OCI-LY1 (cell line): ENCODE results near the gene SRMS.
"Not testable (repeated sequence)": the region's sequence is repeated elsewhere in the genome, so short reads cannot be mapped to it uniquely, and the experiment has no call there.

Experiments used
- H2AFZ ChIP-seq: fragments of 200-600 bp; sonication (generic), shearing (Covaris generic); 2 replicates; pipeline ENCODE4 v1.6.0; 2014; ENCODE audit warnings: antibody characterized with exemption, mild to moderate bottlenecking, low read length
- H3F3A ChIP-seq: fragments of 200-600 bp; sonication (generic), shearing (Covaris generic); 2 replicates; pipeline ENCODE4 v1.6.0; 2014; ENCODE audit warnings: mild to moderate bottlenecking, antibody characterized with exemption, low read length, moderate library complexity; ENCODE audit not compliant: insufficient read depth
- H3K27ac ChIP-seq: fragments of 200-600 bp; sonication (generic); 2 replicates; pipeline ENCODE4 v1.5.1; 2014; ENCODE audit warnings: low read length, mixed run types, mild to moderate bottlenecking, low read depth; ENCODE audit not compliant: poor library complexity, severe bottlenecking
- H3K27me3 ChIP-seq: fragments of 200-600 bp; sonication (generic); 2 replicates; pipeline ENCODE4 v1.6.0; 2014; ENCODE audit warnings: antibody characterized with exemption, mild to moderate bottlenecking, low read length, moderate library complexity; ENCODE audit not compliant: insufficient read depth
- H3K36me3 ChIP-seq: fragments of 200-600 bp; sonication (generic); 2 replicates; pipeline ENCODE4 v1.6.1; 2014; ENCODE audit warnings: mild to moderate bottlenecking, antibody characterized with exemption, low read length, moderate library complexity, mixed read lengths; ENCODE audit not compliant: insufficient read depth
- H3K4me1 ChIP-seq: fragments of 200-600 bp; sonication (generic); 2 replicates; pipeline ENCODE4 v1.5.1; 2014; ENCODE audit warnings: mild to moderate bottlenecking, low read length, moderate library complexity; ENCODE audit not compliant: insufficient read depth, severe bottlenecking
- H3K4me2 ChIP-seq: fragments of 200-600 bp; sonication (generic), shearing (Covaris generic); 2 replicates; pipeline ENCODE4 v1.6.1; 2014; ENCODE audit warnings: low read length
- H3K4me3 ChIP-seq: fragments of 200-600 bp; sonication (generic); 2 replicates; pipeline ENCODE4 v1.5.1; 2014; ENCODE audit warnings: low read length, low read depth, mild to moderate bottlenecking, mixed read lengths; ENCODE audit not compliant: poor library complexity, severe bottlenecking
- H3K79me2 ChIP-seq: fragments of 200-600 bp; shearing (Covaris generic); 2 replicates; pipeline ENCODE4 v1.6.1; 2016; ENCODE audit warnings: mixed run types, low read length, mixed read lengths; ENCODE audit not compliant: insufficient read depth
- H3K9ac ChIP-seq: fragments of 200-600 bp; sonication (generic), shearing (Covaris generic); 2 replicates; pipeline ENCODE4 v1.6.1; 2014; ENCODE audit warnings: mild to moderate bottlenecking, low read length, mixed read lengths
- H3K9me2 ChIP-seq: fragments of 200-600 bp; sonication (generic), shearing (Covaris generic); 2 replicates; pipeline ENCODE4 v1.6.1; 2014; ENCODE audit warnings: low read depth, mild to moderate bottlenecking, low read length, mixed read lengths
- H3K9me3 ChIP-seq: fragments of 200-600 bp; shearing (Covaris generic); 2 replicates; pipeline ENCODE4 v1.6.1; 2014; ENCODE audit warnings: low read length, mixed read lengths
- H4K20me1 ChIP-seq: fragments of 200-600 bp; sonication (generic), shearing (Covaris generic); 2 replicates; pipeline ENCODE4 v1.6.0; 2016; ENCODE audit warnings: mild to moderate bottlenecking, low read length; ENCODE audit not compliant: insufficient read depth
- EZH2 ChIP-seq: fragments of 200-600 bp; sonication (generic), shearing (Covaris generic); IDR thresholded peaks from 2 replicates; pipeline ENCODE4 v1.8.0; 2017; ENCODE audit warnings: borderline replicate concordance, mixed run types, mild to moderate bottlenecking, antibody characterized with exemption, low read length, moderate library complexity, mixed read lengths
- TF ChIP-seq, protein P1 (sequence below): fragments of 200-600 bp; sonication (generic), shearing (Covaris generic); IDR thresholded peaks from 2 replicates; pipeline ENCODE4 v1.5.1; 2017; ENCODE audit warnings: mild to moderate bottlenecking, antibody characterized with exemption, low read length, moderate library complexity, mixed read lengths

Gene SRMS

DNA sequence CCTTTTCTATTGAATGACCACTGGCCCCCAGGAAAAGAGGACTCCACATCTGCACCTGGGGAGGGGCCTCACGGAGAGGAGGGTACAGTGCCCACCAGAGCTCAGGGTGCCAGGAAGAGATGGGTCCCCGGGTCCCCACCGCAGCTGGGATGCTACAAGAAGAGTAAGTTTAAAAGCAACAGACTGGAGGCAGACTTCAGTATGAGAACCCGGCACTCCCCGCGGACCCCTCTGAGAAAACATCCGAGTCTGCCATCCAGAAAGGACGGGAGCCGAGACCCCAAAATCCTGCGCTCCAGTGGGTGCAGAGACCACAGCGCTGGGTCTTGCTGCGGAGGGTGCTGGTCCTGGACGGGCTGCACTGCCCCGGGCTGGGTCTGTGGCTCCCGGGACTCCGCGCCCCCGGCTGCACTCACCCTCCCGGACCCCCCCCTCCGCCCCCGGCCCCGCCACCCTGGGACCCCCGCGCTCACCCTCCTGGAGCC lies 26.1 kb upstream of the SRMS start:
- peak overlapping the region; percentile 67 for H3K4me3 ChIP-seq
- peak overlapping the region; percentile 87 for H3K4me2 ChIP-seq
- no peaks in the 10 kb centered on the region for H3F3A ChIP-seq
- peaks cover 3% of the 10 kb centered on the region; the same call in 1 of the 2 replicates for H3K27me3 ChIP-seq
- TF ChIP-seq, protein P1, sequence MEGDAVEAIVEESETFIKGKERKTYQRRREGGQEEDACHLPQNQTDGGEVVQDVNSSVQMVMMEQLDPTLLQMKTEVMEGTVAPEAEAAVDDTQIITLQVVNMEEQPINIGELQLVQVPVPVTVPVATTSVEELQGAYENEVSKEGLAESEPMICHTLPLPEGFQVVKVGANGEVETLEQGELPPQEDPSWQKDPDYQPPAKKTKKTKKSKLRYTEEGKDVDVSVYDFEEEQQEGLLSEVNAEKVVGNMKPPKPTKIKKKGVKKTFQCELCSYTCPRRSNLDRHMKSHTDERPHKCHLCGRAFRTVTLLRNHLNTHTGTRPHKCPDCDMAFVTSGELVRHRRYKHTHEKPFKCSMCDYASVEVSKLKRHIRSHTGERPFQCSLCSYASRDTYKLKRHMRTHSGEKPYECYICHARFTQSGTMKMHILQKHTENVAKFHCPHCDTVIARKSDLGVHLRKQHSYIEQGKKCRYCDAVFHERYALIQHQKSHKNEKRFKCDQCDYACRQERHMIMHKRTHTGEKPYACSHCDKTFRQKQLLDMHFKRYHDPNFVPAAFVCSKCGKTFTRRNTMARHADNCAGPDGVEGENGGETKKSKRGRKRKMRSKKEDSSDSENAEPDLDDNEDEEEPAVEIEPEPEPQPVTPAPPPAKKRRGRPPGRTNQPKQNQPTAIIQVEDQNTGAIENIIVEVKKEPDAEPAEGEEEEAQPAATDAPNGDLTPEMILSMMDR: no peak
- no peak for TF ChIP-seq EZH2
- H3K9ac ChIP-seq: peak overlapping the region; percentile 63
- H3K9me3 ChIP-seq: no peaks in the 10 kb centered on the region
- H3K4me1 ChIP-seq: peaks cover 11% of the 10 kb centered on the region
- no peaks in the 10 kb centered on the region for H3K36me3 ChIP-seq
- H3K9me2 ChIP-seq: no peaks in the 10 kb centered on the region
- H3K27ac ChIP-seq: no peak overlapping the region
- no peaks in the 10 kb centered on the region for H4K20me1 ChIP-seq
- no peaks in the 10 kb centered on the region for H3K79me2 ChIP-seq
- no peak overlapping the region for H2AFZ ChIP-seq

DNA sequence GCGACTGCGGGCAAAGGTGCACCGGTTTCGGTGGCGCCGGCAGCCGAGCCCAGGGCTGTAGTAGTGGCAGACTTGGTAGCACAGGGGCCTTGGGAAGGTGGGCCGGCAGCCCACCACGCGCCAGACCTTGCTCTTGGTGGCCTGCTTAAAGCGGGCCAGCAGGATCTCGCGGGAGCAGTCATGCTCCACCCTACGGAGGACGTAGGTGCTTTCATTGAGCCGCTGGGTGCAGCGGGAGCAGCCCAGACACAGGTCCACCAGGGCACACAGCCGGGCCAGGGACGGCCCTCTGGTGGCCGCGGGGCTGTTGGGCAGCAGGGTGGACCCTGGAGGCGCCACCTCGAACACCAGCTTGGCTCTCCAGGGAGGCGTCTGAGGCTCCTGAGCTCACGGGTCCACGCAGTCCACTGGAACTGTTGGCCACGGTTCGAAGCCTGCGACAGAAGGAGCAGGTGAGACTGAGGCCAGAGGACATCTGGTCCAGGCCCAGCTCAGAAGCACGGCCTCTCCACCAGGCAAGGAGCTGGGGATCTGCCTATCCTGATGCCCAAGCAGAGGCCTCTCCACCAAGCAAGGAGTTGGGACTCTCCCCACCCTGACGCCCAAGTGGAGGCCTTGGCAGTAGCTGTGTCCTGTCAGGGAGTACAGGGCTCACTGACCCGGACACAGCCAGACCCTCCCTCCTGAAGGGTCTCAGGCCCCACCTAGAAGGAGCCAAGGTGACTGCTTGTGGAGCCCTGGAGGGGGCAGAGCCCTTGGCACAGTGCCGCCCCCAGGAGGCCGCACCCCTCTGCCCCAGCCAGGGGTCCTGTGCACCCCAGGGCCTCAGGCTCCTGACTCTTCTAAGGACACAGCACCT lies 25.5 kb upstream of the SRMS start:
- no peak overlapping the region for H3K27ac ChIP-seq
- H4K20me1 ChIP-seq: no peaks in the 10 kb centered on the region
- no peak overlapping the region for H2AFZ ChIP-seq
- H3K4me3 ChIP-seq: peak overlapping the region; percentile 67
- H3K9me2 ChIP-seq: no peaks in the 10 kb centered on the region
- TF ChIP-seq EZH2: no peak
- TF ChIP-seq, protein P1: no peak; the same call in 1 of the 2 replicates
- H3K9ac ChIP-seq: peak overlapping the region; percentile 63; the same call in 1 of the 2 replicates
- H3F3A ChIP-seq: no peaks in the 10 kb centered on the region
- H3K4me2 ChIP-seq: peak overlapping the region; percentile 87
- H3K36me3 ChIP-seq: no peaks in the 10 kb centered on the region
- H3K27me3 ChIP-seq: peaks cover 3% of the 10 kb centered on the region; the same call in 1 of the 2 replicates
- no peaks in the 10 kb centered on the region for H3K9me3 ChIP-seq
- peaks cover 11% of the 10 kb centered on the region for H3K4me1 ChIP-seq
- no peaks in the 10 kb centered on the region for H3K79me2 ChIP-seq

DNA sequence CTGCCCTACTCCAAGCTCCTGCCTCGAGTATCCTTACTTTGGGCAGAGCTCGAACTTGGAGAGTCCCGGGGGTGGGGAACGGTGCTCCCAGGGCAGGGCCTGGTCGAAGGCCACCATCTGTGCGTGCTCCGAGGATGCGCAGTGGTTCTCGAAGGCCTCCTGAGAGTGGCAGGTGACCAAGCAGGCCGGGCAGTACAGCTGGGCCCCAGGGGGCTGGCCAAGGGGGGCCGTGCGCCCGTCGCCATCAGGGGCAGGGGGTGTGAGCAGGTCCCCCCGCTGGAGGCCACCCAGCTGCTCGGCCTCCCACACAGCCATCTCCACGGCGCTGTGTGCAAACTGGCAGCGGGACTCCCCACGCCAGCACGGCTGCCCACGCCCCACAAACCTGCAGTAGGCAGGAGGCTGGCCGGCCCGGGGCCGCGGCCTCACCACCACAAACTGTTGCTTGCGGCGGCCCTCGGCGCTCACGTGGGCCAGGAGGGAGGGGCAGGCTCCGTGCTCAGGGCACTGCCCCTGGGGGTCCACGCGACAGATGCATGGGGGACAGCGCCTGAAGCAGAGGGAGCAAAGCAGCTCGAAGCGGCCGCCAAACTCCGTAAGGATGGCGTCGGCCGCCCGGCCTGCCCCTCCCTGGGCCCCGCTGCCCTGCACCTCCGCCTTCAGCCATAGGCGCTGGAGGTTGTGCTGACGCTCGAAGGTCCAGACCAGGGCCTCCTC lies 24.7 kb upstream of the SRMS start:
- Histone ChIP-seq H3K9me3 (no peaks in the 10 kb centered on the region), H3K4me1 (peaks cover 11% of the 10 kb centered on the region), H3K9me2 (no peaks in the 10 kb centered on the region), H4K20me1 (no peaks in the 10 kb centered on the region), H3K36me3 (no peaks in the 10 kb centered on the region), H3K27ac (no peak overlapping the region), H3K4me2 (no peak overlapping the region), H3K79me2 (no peaks in the 10 kb centered on the region), H3F3A (no peaks in the 10 kb centered on the region), H3K4me3 (no peak overlapping the region), H3K9ac (no peak overlapping the region), H3K27me3 (peaks cover 3% of the 10 kb centered on the region; the same call in 1 of the 2 replicates), H2AFZ (no peak overlapping the region)
- TF ChIP-seq, protein P1: no peak
- TF ChIP-seq EZH2: no peak

DNA sequence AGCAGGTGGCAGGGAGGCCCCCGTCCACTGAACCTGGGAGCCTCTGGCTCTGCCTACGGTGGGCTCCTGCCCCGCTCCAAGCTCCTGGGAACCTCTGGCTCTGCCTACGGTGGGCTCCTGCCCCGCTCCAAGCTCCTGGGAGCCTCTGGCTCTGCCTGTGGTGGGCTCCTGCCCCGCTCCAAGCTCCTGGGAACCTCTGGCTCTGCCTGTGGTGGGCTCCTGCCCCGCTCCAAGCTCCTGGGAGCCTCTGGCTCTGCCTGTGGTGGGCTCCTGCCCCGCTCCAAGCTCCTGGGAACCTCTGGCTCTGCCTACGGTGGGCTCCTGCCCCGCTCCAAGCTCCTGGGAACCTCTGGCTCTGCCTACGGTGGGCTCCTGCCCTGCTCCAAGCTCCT lies 23.5 kb upstream of the SRMS start:
- H4K20me1 ChIP-seq, H3F3A ChIP-seq, H2AFZ ChIP-seq, H3K4me3 ChIP-seq, H3K27ac ChIP-seq, H3K9me3 ChIP-seq, H3K9ac ChIP-seq, H3K36me3 ChIP-seq, H3K4me2 ChIP-seq, H3K79me2 ChIP-seq, H3K9me2 ChIP-seq: not testable (repeated sequence)
- Histone ChIP-seq H3K27me3 (peaks cover 10% of the 10 kb centered on the region; the same call in 1 of the 2 replicates), H3K4me1 (peaks cover 11% of the 10 kb centered on the region)
